ENCODE measurements around the gene MTTP.
A peak's percentile ranks its signal among the peaks of the same experiment; 100 is the strongest.

GRCh38 chr4:99563310-99564186 lies 11.1 kb upstream of the MTTP start, which contains the start of gene TRMT10A:
- peak in 6 of 12 donors; percentile 6 to 27 (median 16) for TF ChIP-seq CTCF (IDR thresholded peaks at IDR 0.05)
- peak in 1 of 2 donors; percentile 46 for TF ChIP-seq POLR2A (IDR thresholded peaks at IDR 0.05)

Measured in heart left ventricle (tissue), 13 donors.